Measurements from ENCODE around the gene SENP3. TPM values are rescaled to one million over a fixed set of nuclear protein-coding genes. Genes with fewer than 3 reads are reported as not detected.

Gene SENP3
- total and polyA plus RNA-seq, 2 of the 13 experiments (the other 11 are each of a cell fraction or from before 2014, with no cell fraction given), result 55.8 to 75.4 TPM

- Histone ChIP-seq H4K20me1 (ENCODE audit: insufficient read depth, low read length) (no peaks in the 10 kb centered on the region), H3K79me2 (ENCODE audit: insufficient read depth, low read length) (peaks cover 2% of the 10 kb centered on the region), H3K4me2 (ENCODE audit: low read depth, low read length) (peak overlapping the region; percentile 91), H3K9me3 (ENCODE audit: low read length) (no peaks in the 10 kb centered on the region), H3K27me3 (ENCODE audit: control insufficient read depth in 1 of 2, insufficient read depth in 2 of 2, low read length in 2 of 2) (no peaks in the 10 kb centered on the region; a peak in 1 of 5 replicates), H2AFZ (ENCODE audit: low read length) (no peak overlapping the region), H3K36me3 (replicated peaks in 1 of 2; ENCODE audit: control insufficient read depth in 1 of 2, insufficient read depth in 2 of 2, low read length in 2 of 2) (no peaks in the 10 kb centered on the region), H3K4me3 (replicated peaks in 1 of 3; ENCODE audit: insufficient read depth in 1 of 3, low read depth in 2 of 3, low read length in 3 of 3) (peak overlapping the region; percentile 51 to 92 (median 58)), H3K27ac (ENCODE audit: extremely low read length, insufficient read depth, low read length) (no peak overlapping the region), H3K9ac (ENCODE audit: insufficient read depth, low read depth, low read length) (peak overlapping the region; percentile 31; the same call in 1 of the 2 replicates), H3K4me1 (ENCODE audit: insufficient read depth, low read length) (peaks cover 52% of the 10 kb centered on the region)
- CTCF ChIA-PET (ENCODE audit: low intra/inter-chr PET ratio, low total read pairs), result no interaction called here
- FAIRE-seq, result no peak
- BruUV-seq (replicated peaks), result no TSS peak
- POLR2A ChIA-PET, result interaction anchor here (0.5 to 4.8 kb wide), 11 partner anchors 9 to 275 kb away, joined by 3 to 33 read pairs (median 3); partner anchors contain the start of genes MPDU1, TMEM256, TNFSF12 and TP53
- WGBS (ENCODE audit: low lambda C conversion rate), result 2% methylated on average over 15 of the region's 19 CpGs
- intact Hi-C loops (cut with micrococcal nuclease; ENCODE audit: unreplicated experiment), result no loop called here
- ATAC-seq, result peak; percentile 44
- DNase-seq (ENCODE audit: low spot score), result peak; percentile 42
- in situ Hi-C loops (cut with HindIII; ENCODE audit: extremely low pct_ligation_motif_present, low pct_unique_long_range_greater_than_20kb), result loop anchor here (5.0 kb wide), 1 partner anchor 45 kb away; no protein-coding TSS in a partner anchor
- TF ChIP-seq, protein P1, sequence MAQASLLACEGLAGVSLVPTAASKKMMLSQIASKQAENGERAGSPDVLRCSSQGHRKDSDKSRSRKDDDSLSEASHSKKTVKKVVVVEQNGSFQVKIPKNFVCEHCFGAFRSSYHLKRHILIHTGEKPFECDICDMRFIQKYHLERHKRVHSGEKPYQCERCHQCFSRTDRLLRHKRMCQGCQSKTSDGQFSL (CRISPR knock-in tag; IDR thresholded peaks at IDR 0.05), result no peak
- TF ChIP-seq ZNF703 (CRISPR knock-in tag; IDR thresholded peaks at IDR 0.05; ENCODE audit: borderline replicate concordance), result no peak
- no peak for TF ChIP-seq ZBTB44 (CRISPR knock-in tag; IDR thresholded peaks at IDR 0.05)
- TF ChIP-seq, protein P2, sequence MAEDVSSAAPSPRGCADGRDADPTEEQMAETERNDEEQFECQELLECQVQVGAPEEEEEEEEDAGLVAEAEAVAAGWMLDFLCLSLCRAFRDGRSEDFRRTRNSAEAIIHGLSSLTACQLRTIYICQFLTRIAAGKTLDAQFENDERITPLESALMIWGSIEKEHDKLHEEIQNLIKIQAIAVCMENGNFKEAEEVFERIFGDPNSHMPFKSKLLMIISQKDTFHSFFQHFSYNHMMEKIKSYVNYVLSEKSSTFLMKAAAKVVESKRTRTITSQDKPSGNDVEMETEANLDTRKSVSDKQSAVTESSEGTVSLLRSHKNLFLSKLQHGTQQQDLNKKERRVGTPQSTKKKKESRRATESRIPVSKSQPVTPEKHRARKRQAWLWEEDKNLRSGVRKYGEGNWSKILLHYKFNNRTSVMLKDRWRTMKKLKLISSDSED (CRISPR knock-in tag; IDR thresholded peaks at IDR 0.05), result no peak
- TF ChIP-seq, protein P3, sequence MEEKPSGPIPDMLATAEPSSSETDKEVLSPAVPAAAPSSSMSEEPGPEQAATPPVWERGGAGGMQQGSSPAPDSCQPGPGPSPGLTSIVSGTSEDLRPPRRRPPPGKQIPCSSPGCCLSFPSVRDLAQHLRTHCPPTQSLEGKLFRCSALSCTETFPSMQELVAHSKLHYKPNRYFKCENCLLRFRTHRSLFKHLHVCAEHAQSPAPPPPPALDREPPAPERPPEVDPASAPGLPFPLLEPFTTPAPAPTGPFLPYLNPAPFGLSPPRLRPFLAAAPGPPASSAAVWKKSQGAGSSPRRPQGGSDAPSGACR (CRISPR knock-in tag; IDR thresholded peaks at IDR 0.05), result no peak
- no peak; the same call in 1 of the 2 replicates for TF ChIP-seq ZNF768 (CRISPR knock-in tag; IDR thresholded peaks at IDR 0.05)
- no peak for TF ChIP-seq EZH2 (conservative IDR thresholded peaks at IDR 0.05; ENCODE audit: low read depth, low read length)
- TF ChIP-seq ZNF788 (CRISPR knock-in tag; IDR thresholded peaks at IDR 0.05; ENCODE audit: borderline replicate concordance), result peak; percentile 32; the same call in 1 of the 2 replicates
- TF ChIP-seq HINFP (CRISPR knock-in tag; IDR thresholded peaks at IDR 0.05; ENCODE audit: low read depth), result no peak
- no peak for TF ChIP-seq NFE2L1 (CRISPR knock-in tag; IDR thresholded peaks at IDR 0.05; ENCODE audit: borderline replicate concordance)
- TF ChIP-seq, protein P4, sequence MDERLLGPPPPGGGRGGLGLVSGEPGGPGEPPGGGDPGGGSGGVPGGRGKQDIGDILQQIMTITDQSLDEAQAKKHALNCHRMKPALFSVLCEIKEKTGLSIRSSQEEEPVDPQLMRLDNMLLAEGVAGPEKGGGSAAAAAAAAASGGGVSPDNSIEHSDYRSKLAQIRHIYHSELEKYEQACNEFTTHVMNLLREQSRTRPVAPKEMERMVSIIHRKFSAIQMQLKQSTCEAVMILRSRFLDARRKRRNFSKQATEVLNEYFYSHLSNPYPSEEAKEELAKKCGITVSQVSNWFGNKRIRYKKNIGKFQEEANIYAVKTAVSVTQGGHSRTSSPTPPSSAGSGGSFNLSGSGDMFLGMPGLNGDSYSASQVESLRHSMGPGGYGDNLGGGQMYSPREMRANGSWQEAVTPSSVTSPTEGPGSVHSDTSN (CRISPR knock-in tag; IDR thresholded peaks at IDR 0.05), result no peak
Measured at GRCh38 chr17:7557147-7557764, 4.5 kb upstream of the SENP3 start.
